Vagina (tissue), 2 donors: ENCODE data around the gene PIGC. TPM values are rescaled to one million over a fixed set of nuclear protein-coding genes. Genes with fewer than 3 reads are reported as not detected.

Experiments used
- DNase-seq, 2 donors: peaks; one replicate each; pipeline ENCODE4 v3.0.0-alpha.2; 2017; ENCODE audit errors: extremely low spot score in 2 of 2
- H3K27ac ChIP-seq: fragments of 200-600 bp; sonication (generic); one replicate; pipeline ENCODE4 v1.5.1; 2019
- H3K27me3 ChIP-seq: fragments of 200-600 bp; sonication (generic); one replicate; pipeline ENCODE4 v1.5.1; 2019
- H3K36me3 ChIP-seq, 2 donors: fragments of 200-600 bp; sonication (generic); one replicate each; pipeline ENCODE4 v1.5.1; 2017 to 2019
- H3K4me1 ChIP-seq: fragments of 200-600 bp; sonication (generic); one replicate; pipeline ENCODE4 v1.5.1; 2019
- H3K4me3 ChIP-seq, 2 donors: fragments of 200-600 bp; sonication (generic); 1 replicate in 1 of 2; 2 replicates in 1 of 2; pipeline ENCODE4 v1.5.1; 2016 to 2019
- H3K9me3 ChIP-seq: fragments of 200-600 bp; sonication (generic); one replicate; pipeline ENCODE4 v1.5.1; 2019
- CTCF ChIP-seq, 3 experiments: fragments of 450-650 bp in 2 of 3; fragments of 200-600 bp in 1 of 3; sonication (generic) in 1 of 3; IDR thresholded peaks; one replicate each; pipeline ENCODE4 v1.5.1; 2017 to 2019; ENCODE audit warnings: antibody characterized with exemption in 3 of 3, mild to moderate bottlenecking in 2 of 3, moderate library complexity in 2 of 3
- POLR2A ChIP-seq, 2 donors: fragments of 450-650 bp; IDR thresholded peaks; one replicate each; pipeline ENCODE4 v1.6.1; 2017; ENCODE audit warnings: antibody characterized with exemption in 2 of 2, mild to moderate bottlenecking in 2 of 2, moderate library complexity in 2 of 2
- POLR2AphosphoS5 ChIP-seq, 2 donors: sonication (generic); formaldehyde crosslinking; IDR thresholded peaks; one replicate each; pipeline ENCODE4 v1.9.0; 2017; ENCODE audit warnings: antibody characterized with exemption in 2 of 2, mild to moderate bottlenecking in 2 of 2, low read depth in 1 of 2; ENCODE audit not compliant: insufficient read depth in 1 of 2
- intact Hi-C: fragments of 100-400 bp; cut with DNase I; formaldehyde crosslinking; loops from one replicate; pipeline ENCODE4 v1.15.1; 2023
- total RNA-seq: library from RNA; depleted of rRNA; stranded (reverse); fragments of >200 nt; gene quantifications from one replicate; pipeline ENCODE4 v1.2.3, GENCODE V29; 2016

Gene PIGC
- total RNA-seq, 1 donor from 2014 or later: 14.5 TPM

GRCh38 chr1:172469717-172470116 lies 25.8 kb upstream of the PIGC start:
- no peak for TF ChIP-seq POLR2A (IDR thresholded peaks at IDR 0.05)
- no peak for TF ChIP-seq CTCF (IDR thresholded peaks at IDR 0.05)
- no peak for TF ChIP-seq POLR2AphosphoS5 (IDR thresholded peaks at IDR 0.05; ENCODE audit: insufficient read depth in 1 of 2, low read depth in 1 of 2)
- Histone ChIP-seq H3K27ac (no peak overlapping the region), H3K36me3 (no peaks in the 10 kb centered on the region), H3K4me1 (no peaks in the 10 kb centered on the region), H3K9me3 (no peaks in the 10 kb centered on the region), H3K4me3 (no peak overlapping the region), H3K27me3 (no peaks in the 10 kb centered on the region)
- DNase-seq: no peak
- intact Hi-C loops: no loop called here

GRCh38 chr1:172468296-172468695 lies 24.4 kb upstream of the PIGC start:
- H3K27me3 ChIP-seq: no peaks in the 10 kb centered on the region
- no peak for DNase-seq
- no peak overlapping the region for H3K4me3 ChIP-seq
- TF ChIP-seq CTCF (IDR thresholded peaks at IDR 0.05): no peak
- no peak for TF ChIP-seq POLR2AphosphoS5 (IDR thresholded peaks at IDR 0.05; ENCODE audit: insufficient read depth in 1 of 2, low read depth in 1 of 2)
- TF ChIP-seq POLR2A (IDR thresholded peaks at IDR 0.05): no peak
- intact Hi-C loops: no loop called here
- no peaks in the 10 kb centered on the region for H3K4me1 ChIP-seq
- no peak overlapping the region for H3K27ac ChIP-seq
- no peaks in the 10 kb centered on the region for H3K9me3 ChIP-seq
- no peaks in the 10 kb centered on the region for H3K36me3 ChIP-seq

GRCh38 chr1:172467446-172467845 lies 23.6 kb upstream of the PIGC start:
- TF ChIP-seq POLR2AphosphoS5 (IDR thresholded peaks at IDR 0.05; ENCODE audit: insufficient read depth in 1 of 2, low read depth in 1 of 2): no peak
- no peak for TF ChIP-seq POLR2A (IDR thresholded peaks at IDR 0.05)
- no peak for TF ChIP-seq CTCF (IDR thresholded peaks at IDR 0.05)
- H3K27me3 ChIP-seq: no peaks in the 10 kb centered on the region
- no peaks in the 10 kb centered on the region for H3K4me1 ChIP-seq
- intact Hi-C loops: no loop called here
- no peaks in the 10 kb centered on the region for H3K36me3 ChIP-seq
- H3K9me3 ChIP-seq: no peaks in the 10 kb centered on the region
- no peak overlapping the region for H3K4me3 ChIP-seq
- no peak for DNase-seq
- H3K27ac ChIP-seq: no peak overlapping the region

GRCh38 chr1:172466795-172467407 lies 23.0 kb upstream of the PIGC start:
- H3K4me3 ChIP-seq: no peak overlapping the region
- H3K36me3 ChIP-seq: no peaks in the 10 kb centered on the region
- intact Hi-C loops: no loop called here
- H3K27me3 ChIP-seq: no peaks in the 10 kb centered on the region
- no peaks in the 10 kb centered on the region for H3K9me3 ChIP-seq
- DNase-seq: no peak
- no peak overlapping the region for H3K27ac ChIP-seq
- TF ChIP-seq POLR2AphosphoS5 (IDR thresholded peaks at IDR 0.05; ENCODE audit: insufficient read depth in 1 of 2, low read depth in 1 of 2) (no peak), POLR2A (IDR thresholded peaks at IDR 0.05) (no peak), CTCF (IDR thresholded peaks at IDR 0.05) (no peak)
- H3K4me1 ChIP-seq: no peaks in the 10 kb centered on the region

GRCh38 chr1:172465617-172466016 lies 21.7 kb upstream of the PIGC start:
- Histone ChIP-seq H3K4me1 (no peaks in the 10 kb centered on the region), H3K27me3 (no peaks in the 10 kb centered on the region), H3K9me3 (no peaks in the 10 kb centered on the region), H3K27ac (no peak overlapping the region), H3K4me3 (no peak overlapping the region), H3K36me3 (no peaks in the 10 kb centered on the region)
- TF ChIP-seq POLR2AphosphoS5 (IDR thresholded peaks at IDR 0.05; ENCODE audit: insufficient read depth in 1 of 2, low read depth in 1 of 2): no peak
- TF ChIP-seq CTCF (IDR thresholded peaks at IDR 0.05): no peak
- no peak for TF ChIP-seq POLR2A (IDR thresholded peaks at IDR 0.05)
- no peak for DNase-seq
- intact Hi-C loops: no loop called here
